ENCODE measurements around the gene DPP6.
"Not testable (repeated sequence)": the region's sequence is repeated elsewhere in the genome, so short reads cannot be mapped to it uniquely, and the experiment has no call there.

DNA sequence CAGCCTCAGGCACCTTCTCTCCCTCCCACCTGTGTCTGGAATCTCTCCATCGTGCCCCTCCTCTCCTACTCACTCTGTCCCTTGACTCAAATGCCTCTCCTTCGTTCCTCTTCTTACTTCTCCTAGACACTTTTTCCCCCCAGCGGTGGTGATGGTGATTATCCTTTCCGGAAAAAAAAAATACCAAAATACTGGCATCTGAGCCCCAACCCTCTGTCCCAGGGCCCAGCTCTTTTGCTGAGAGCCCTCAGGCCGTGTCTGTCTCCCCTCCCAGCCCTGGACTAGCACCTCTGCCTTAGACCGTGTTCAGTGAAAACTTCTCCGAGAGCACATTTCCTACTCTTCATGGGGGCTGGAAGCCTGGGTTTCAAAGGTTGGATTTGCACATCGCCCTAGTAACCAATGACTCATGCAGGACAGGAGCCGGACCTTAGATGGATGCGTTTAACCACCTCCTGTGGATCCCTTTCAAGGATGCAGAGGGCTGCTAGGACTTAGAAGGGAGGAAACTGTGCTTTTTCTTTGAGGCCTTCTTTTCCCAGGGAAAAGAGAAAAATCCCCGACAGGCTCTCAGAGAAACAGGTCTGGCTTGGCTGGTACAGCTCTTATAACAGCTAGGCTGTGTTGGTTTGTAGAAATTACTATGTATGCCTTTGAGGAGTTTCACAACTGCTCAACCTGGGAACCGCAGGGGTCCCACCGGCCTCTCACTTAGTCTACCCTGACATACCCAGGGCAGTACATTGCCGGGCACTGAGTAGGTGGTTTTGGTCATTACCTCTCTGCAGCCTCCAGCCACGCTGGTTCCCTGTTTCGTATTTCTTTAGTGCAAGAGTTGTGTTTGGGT lies 1.5 kb downstream of the DPP6 start:
- TF ChIP-seq, protein P1, sequence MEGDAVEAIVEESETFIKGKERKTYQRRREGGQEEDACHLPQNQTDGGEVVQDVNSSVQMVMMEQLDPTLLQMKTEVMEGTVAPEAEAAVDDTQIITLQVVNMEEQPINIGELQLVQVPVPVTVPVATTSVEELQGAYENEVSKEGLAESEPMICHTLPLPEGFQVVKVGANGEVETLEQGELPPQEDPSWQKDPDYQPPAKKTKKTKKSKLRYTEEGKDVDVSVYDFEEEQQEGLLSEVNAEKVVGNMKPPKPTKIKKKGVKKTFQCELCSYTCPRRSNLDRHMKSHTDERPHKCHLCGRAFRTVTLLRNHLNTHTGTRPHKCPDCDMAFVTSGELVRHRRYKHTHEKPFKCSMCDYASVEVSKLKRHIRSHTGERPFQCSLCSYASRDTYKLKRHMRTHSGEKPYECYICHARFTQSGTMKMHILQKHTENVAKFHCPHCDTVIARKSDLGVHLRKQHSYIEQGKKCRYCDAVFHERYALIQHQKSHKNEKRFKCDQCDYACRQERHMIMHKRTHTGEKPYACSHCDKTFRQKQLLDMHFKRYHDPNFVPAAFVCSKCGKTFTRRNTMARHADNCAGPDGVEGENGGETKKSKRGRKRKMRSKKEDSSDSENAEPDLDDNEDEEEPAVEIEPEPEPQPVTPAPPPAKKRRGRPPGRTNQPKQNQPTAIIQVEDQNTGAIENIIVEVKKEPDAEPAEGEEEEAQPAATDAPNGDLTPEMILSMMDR (IDR thresholded peaks at IDR 0.05; ENCODE audit: insufficient read depth, low read depth, low read length) = not testable (repeated sequence)
- not testable (repeated sequence) for TF ChIP-seq EZH2 (IDR thresholded peaks at IDR 0.05; ENCODE audit: insufficient read depth, low read length)
